Activated CD8-positive, alpha-beta memory T cell treated with anti-CD3 and anti-CD28 coated beads for 36 hours (primary cell): Measurements from ENCODE around the gene USP46. TPM values are rescaled to one million over a fixed set of nuclear protein-coding genes. Genes with fewer than 3 reads are reported as not detected.

Source experiments
- CTCF ChIA-PET: fragments of 350-600 bp; sonication (Branson Sonifier 250); formaldehyde crosslinking; loops from one replicate; lab custom pipeline; 2021; ENCODE audit warnings: antibody characterized with exemption; lab: Charles Lee
- POLR2A ChIA-PET: fragments of 350-600 bp; sonication (Branson Sonifier 250); formaldehyde crosslinking; loops from one replicate; lab custom pipeline; 2021; ENCODE audit warnings: antibody characterized with exemption; lab: Charles Lee
- total RNA-seq, 2 experiments: library from RNA; stranded (reverse); gene quantifications; one replicate each; pipeline ENCODE4 v1.2.3, GENCODE V29; 2021

USP46 gene, protein sequence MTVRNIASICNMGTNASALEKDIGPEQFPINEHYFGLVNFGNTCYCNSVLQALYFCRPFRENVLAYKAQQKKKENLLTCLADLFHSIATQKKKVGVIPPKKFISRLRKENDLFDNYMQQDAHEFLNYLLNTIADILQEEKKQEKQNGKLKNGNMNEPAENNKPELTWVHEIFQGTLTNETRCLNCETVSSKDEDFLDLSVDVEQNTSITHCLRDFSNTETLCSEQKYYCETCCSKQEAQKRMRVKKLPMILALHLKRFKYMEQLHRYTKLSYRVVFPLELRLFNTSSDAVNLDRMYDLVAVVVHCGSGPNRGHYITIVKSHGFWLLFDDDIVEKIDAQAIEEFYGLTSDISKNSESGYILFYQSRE
- total RNA-seq = 10 to 100 TPM; 12.4 to 13.3 TPM

GRCh38 chr4:52659001-52659721 lies at the start of gene USP46:
Gene USP46, minus strand, starts transcription at chr4:52659301. Its CDS starts 151 bp downstream, at chr4:52659150.
- CTCF ChIA-PET = no interaction called here
- POLR2A ChIA-PET = interaction anchor here (3.0 kb wide), 1 partner anchor 53 kb away, joined by 25 read pairs; no protein-coding TSS in a partner anchor

GRCh38 chr4:52704661-52705060 lies 45.6 kb upstream of the USP46 start:
- ChIA-PET CTCF (no interaction called here), POLR2A (no interaction called here)

DNA sequence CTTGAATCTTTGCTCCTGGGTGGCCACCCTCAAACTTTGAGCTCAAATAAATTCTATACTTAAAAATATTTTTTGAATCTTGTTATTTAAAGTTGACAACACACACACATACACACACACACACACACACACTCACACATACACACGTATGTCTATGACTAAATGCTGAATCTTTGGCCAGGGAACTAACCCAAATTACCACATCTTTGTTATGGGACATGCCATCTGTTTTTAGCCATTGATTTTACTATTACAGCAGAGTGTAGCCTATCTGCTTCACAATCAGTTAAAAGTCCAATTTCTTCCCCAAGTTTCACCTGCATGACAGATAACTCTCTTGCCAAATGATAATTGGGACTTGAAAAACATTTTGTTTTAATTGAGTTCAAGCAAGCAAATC lies 45.0 kb upstream of the USP46 start:
- POLR2A ChIA-PET = no interaction called here
- CTCF ChIA-PET = no interaction called here

GRCh38 chr4:52701207-52701606 lies 42.1 kb upstream of the USP46 start:
- ChIA-PET POLR2A (no interaction called here), CTCF (no interaction called here)

DNA sequence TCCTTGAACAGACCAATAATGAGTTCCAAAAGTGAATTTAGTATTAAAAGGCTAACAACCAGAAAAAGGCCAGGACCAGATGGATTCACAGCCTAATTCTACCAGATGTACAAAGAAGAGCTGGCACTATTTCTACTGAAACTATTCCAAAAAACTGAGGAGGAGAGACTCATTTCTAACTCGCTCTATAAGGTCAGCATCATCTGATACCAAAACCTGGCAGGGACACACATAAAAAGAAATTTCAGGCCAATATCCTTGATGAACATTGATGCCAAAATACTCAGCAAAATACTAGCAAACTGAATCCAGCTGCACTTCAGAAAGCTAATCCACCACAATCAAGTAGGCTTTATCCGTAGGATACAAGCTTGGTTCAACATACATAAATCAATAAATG lies 35.8 kb upstream of the USP46 start:
- ChIA-PET POLR2A (no interaction called here), CTCF (no interaction called here)

- ChIA-PET POLR2A (no interaction called here), CTCF (no interaction called here)
These were observed 34.4 kb upstream of the USP46 start for GRCh38 chr4:52693492-52693891.

- CTCF ChIA-PET = interaction anchor here (0.7 kb wide), 1 partner anchor 903 kb away, joined by 3 read pairs; no protein-coding TSS in a partner anchor
These were observed 30.0 kb upstream of the USP46 start for GRCh38 chr4:52689096-52689495.

DNA sequence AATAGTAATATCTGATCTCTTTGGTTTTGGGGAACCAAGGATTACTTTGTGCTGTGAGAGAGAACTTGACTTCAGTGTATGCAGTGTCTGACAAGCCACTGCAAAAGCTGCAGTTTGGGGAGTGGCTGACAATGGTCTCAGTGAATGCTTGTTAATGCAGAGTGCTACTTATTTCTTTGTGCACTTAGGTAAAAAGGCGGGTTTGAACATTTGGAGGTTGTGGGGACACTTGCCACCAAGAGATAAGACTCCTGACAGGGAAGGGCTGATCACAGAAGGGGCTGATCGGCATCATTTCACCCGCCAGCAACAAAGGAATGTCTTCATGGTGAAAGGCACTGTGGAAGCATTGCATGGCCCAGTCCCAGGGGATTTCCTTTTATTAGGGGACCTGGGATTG lies 28.6 kb upstream of the USP46 start:
- CTCF ChIA-PET = interaction anchor here (0.6 kb wide), 1 partner anchor 236 kb away, joined by 3 read pairs; no protein-coding TSS in a partner anchor
- POLR2A ChIA-PET = no interaction called here

More at GRCh38 chr4:52689096-52689495, 30.0 kb upstream of the USP46 start:
- POLR2A ChIA-PET = no interaction called here

GRCh38 chr4:52685316-52685715 lies 26.2 kb upstream of the USP46 start:
- POLR2A ChIA-PET = no interaction called here

GRCh38 chr4:52684896-52685295 lies 25.8 kb upstream of the USP46 start:
- CTCF ChIA-PET = no interaction called here
- POLR2A ChIA-PET = no interaction called here

More at GRCh38 chr4:52685316-52685715, 26.2 kb upstream of the USP46 start:
- CTCF ChIA-PET = no interaction called here

- POLR2A ChIA-PET = no interaction called here
- CTCF ChIA-PET = interaction anchor here (0.6 kb wide), 1 partner anchor 41 kb away, joined by 3 read pairs; no protein-coding TSS in a partner anchor
These were observed 21.3 kb upstream of the USP46 start for GRCh38 chr4:52680381-52680780.

GRCh38 chr4:52676536-52676935 lies 17.4 kb upstream of the USP46 start:
- POLR2A ChIA-PET = no interaction called here
- CTCF ChIA-PET = no interaction called here

GRCh38 chr4:52675111-52675510 lies 16.0 kb upstream of the USP46 start:
- POLR2A ChIA-PET = no interaction called here
- CTCF ChIA-PET = no interaction called here

DNA sequence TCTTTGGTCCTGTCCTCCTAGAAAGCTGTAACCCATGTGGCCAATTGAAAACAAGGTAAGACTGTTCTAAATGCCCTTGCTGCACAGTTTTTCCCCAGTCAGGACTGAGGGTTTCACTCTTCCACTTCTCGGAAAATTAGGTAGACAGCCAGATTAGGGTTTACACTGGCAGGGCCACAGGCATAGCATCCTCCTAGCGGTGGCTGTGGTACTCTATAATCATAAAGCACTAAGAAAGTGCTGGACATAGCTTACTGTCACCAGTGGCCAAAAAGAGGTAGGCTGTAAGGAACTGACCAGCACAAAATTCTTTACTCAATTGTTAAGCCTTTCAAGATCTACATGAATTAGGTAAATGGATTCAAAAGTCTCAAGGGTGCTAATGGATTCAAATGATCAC lies 11.6 kb upstream of the USP46 start:
- ChIA-PET POLR2A (no interaction called here), CTCF (no interaction called here)

- POLR2A ChIA-PET = no interaction called here
- CTCF ChIA-PET = no interaction called here
These were observed 11.0 kb upstream of the USP46 start for GRCh38 chr4:52670121-52670520.

DNA sequence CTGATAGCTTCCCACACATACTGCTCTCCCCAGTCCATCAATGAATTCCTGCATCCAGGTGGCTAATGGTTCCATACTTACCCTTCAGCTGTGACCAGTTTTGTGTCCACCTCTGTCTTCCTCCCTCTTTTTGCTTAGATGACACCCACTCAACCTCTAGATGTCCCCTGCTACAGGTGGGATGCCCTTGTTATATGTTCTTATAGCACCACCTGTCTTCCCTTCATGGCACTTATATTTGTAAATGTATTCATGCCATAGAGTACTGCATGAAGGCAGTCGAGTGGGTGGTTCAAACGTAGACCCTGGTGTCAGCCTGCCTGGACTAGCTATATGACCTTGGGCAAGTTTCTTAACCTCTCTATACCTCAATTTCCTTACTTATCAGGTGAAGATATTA lies 6.5 kb upstream of the USP46 start:
- CTCF ChIA-PET = interaction anchor here (1.2 to 2.3 kb wide), 2 partner anchors 74 to 120 kb away, joined by 3 to 7 read pairs; no protein-coding TSS in a partner anchor
- POLR2A ChIA-PET = no interaction called here

- POLR2A ChIA-PET = no interaction called here
- CTCF ChIA-PET = interaction anchor here (1.2 kb wide), 1 partner anchor 73 kb away, joined by 3 read pairs; no protein-coding TSS in a partner anchor
These were observed 5.4 kb upstream of the USP46 start for GRCh38 chr4:52664479-52664878.

DNA sequence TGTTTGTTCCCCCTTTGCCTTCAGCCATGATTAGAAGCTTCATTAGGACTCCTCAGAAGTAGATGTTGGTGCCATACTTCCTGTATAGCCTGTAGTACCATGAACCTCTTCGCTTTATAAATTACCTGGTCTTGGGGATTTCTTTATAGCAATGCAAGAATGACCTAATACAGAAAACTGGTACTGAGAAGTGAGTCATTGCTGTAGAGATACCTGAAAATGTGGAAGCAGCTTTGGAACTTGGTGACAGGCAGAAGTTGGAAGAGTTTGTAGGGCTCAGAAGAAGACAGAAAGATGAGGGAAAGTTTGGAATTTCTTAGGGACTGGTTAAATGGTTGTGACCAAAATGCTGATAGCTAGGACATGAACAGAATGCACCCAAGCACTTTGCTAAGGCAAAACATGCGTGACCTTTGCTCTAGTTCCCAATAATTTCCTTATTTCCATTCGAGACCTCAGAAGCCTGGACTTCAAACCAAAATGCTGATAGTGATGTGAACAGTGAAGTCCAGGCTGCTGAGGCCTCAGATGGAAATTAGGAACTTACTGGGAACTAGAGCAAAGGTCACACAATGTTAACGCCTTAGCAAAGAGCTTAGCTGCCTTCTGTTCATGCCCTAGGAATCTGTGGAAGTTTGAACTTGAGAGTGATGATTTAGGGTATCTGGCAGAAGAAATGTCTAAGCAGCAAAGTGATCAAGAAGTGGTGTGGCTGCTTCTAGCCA lies 3.0 kb upstream of the USP46 start:
- CTCF ChIA-PET = interaction anchor here (1.3 to 1.5 kb wide), 2 partner anchors 74 to 116 kb away, joined by 3 to 5 read pairs; no protein-coding TSS in a partner anchor

DNA sequence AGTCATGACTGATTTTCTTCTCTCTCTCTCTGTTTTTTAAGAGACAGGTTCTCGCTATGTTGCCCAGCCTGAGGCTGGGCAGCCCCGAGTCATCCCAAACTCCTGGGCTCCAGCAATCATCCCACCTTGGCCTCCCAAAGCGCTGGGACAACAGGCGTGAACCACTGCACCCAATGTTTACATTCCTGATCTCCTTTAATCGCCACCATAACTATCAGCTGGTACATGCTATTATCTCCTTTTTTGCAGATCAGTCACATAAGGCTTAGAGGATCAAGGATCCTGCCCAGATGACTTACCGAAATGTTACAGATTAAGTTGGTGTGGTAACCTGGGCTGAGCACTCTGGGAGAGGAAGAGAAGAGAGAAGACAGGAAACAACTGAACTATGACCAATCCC lies 1.5 kb upstream of the USP46 start:
- POLR2A ChIA-PET = no interaction called here
- CTCF ChIA-PET = interaction anchor here (0.5 kb wide), 1 partner anchor 634 kb away, joined by 4 read pairs; no protein-coding TSS in a partner anchor

More for the DNA sequence above, 3.0 kb upstream of the USP46 start:
- POLR2A ChIA-PET = interaction anchor here (1.0 kb wide), 1 partner anchor 50 kb away, joined by 3 read pairs; no protein-coding TSS in a partner anchor
